ENCODE data around the gene AHNAK.
A peak's percentile ranks its signal among the peaks of the same experiment; 100 is the strongest.
"Not testable (repeated sequence)": the region's sequence is repeated elsewhere in the genome, so short reads cannot be mapped to it uniquely, and the experiment has no call there.

Gene AHNAK

GRCh38 chr11:62550478-62550877 is 3.9 kb upstream of the AHNAK start:
- DNase-seq (ENCODE audit: low read depth in 3 of 3), result not testable (repeated sequence)

DNA sequence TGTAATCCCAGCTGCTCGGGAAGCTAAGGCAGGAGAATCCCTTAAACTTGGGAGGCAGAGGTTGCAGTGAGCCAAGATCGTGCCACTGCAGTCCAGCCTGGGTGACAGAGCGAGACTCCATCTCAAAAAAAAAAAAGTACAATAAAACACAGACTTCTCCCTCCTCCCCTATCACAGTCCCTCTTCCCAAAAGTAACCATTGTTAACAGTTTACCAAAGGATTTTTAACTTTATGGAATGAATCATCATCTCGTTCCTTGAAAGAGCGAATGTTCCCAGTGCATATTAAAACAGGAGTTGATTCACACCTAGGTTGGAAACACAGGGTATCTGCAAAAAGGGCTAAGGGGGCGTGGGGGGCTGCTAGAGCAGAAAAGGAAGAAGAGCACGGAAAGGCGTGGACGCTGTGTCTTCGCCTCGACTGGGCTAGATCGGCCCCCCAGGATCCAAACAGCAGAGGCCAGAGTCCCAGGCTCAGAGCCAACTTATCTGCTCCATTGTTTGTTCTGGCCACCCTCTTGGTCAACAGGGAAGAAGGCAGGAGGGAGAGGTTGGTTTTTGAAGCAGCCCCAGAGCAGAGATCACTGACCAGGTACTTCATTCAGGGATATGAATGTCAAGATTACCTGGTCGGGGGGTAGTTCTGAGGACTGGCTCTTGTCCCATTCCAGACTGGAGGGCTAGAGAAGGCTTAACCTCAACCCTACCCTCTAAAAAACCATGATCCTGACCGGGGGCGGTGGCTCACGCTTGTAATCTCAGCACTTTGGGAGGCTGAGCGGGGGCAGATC is 2.1 kb upstream of the AHNAK start:
- DNase-seq (ENCODE audit: low read depth in 3 of 3), result no peak

GRCh38 chr11:62547691-62548281 is 1.2 kb upstream of the AHNAK start:
- no peak for DNase-seq (ENCODE audit: low read depth in 3 of 3)

GRCh38 chr11:62546929-62547625 is 471 bp upstream of the AHNAK start:
- no peak for DNase-seq (ENCODE audit: low read depth in 3 of 3)

GRCh38 chr11:62545437-62546243 is 966 bp downstream of the AHNAK start:
- DNase-seq (ENCODE audit: low read depth in 3 of 3), result no peak

GRCh38 chr11:62544581-62545436 is 1.8 kb downstream of the AHNAK start:
- DNase-seq (ENCODE audit: low read depth in 3 of 3), result no peak

DNA sequence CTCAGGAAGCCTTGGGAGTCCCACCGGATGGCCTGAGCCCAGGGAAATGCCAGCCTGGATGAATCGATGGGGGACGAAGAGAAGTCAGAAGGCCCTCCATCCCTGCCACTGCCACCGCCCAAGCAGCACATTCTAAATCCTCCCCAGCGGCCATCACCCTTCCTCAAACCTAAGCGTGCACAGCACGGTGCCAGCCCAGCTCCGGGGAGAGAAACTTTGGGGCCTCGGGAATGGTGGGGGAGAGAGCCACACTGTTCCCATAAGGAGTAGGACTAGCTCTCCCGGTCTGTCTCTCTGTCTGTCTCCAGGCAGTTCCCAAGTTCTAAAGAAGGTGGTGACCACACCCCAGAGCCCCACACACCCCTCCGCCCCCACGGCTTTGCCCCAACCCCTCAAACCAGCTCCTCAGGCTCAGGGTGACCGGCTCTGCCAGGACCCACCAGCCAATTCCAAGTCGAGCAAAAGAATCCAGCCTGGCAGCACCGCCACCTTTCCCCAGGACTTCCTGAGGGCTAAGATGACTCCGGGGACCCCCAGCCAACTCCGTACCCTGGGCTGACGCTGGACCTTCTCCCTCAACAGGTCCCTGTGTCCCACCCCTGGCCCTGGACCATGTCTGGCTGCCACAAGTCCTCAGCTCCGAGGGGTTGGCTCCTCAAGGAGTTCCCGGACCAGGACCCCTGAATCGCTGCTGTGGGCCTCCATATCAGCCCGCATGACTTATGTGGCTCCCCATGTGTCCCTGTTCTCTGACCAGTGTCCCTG is 2.7 kb downstream of the AHNAK start:
- no peak for DNase-seq (ENCODE audit: low read depth in 3 of 3)

DNA sequence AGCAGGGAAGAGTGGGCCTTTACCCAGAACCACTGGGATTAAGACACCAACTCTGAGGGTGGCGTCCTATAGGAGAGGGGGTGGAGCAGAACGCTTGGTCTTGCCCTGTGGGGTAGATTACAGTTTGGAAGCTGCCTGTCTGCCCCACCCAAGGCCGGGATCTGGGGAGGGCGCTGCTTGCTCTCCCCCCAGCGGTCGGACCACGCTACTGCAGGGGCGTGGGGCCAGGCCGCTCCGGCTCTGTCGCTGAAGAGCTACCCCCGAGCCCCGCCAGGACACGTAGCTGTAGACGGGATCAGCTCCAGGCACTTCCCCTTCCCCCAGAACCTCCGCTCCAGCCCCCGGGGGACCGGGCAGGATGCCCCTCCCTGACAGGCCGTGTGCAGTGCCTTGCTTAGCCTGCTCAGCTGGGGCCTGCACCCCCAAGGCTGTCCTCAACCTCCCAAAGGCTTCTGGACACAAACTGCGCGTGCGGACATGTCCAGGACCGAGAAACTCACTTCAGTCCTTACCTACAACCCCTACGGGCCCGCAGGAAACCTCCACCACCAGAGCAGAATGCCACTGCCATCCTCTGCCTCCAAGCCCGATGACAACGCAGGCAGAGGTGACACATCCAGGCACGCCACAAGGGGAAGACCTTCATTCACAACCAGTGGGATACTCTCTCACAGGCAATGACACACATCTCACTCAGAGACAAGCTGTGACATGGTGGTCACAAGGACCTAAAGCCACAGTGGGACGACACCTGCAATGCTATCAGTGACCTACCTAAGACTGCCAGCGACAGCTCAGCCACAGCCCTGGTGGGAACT is 3.6 kb downstream of the AHNAK start:
- peak in 2 of 3 donors; percentile 65 to 76 for DNase-seq (ENCODE audit: low read depth in 3 of 3)

DNA sequence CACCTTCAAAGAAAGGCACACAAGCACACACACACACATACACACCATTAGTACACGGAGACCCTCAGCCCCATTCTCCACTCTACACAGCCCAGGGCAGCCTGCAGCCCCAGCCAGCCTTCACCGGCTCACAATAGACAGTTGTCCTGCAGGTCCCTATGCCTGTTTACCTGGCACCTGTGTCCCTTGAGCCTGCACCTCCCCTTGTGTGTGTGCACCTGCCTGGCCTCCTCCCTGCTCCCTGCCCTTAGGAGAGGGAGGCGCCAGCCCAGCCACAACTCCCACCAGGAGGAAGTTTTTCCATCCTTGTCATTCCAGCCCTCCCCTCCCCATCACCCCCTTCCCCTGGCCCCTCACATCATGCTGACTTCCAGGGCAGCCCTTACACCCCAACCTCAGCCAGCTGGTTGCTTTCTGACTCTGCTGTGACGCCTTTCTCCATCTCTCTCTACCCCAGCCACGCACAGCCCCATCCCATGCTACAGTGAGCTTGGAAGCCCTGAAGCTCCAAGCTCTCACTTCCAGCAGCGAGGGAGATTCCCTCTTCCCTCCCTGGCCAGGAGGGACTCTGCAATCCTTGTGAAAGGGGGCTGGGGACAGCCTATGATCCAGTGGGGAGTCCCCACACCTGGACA is 4.4 kb downstream of the AHNAK start:
- DNase-seq (ENCODE audit: low read depth in 3 of 3), result no peak

GRCh38 chr11:62540804-62541701 is 5.6 kb downstream of the AHNAK start:
- no peak for DNase-seq (ENCODE audit: low read depth in 3 of 3)

DNA sequence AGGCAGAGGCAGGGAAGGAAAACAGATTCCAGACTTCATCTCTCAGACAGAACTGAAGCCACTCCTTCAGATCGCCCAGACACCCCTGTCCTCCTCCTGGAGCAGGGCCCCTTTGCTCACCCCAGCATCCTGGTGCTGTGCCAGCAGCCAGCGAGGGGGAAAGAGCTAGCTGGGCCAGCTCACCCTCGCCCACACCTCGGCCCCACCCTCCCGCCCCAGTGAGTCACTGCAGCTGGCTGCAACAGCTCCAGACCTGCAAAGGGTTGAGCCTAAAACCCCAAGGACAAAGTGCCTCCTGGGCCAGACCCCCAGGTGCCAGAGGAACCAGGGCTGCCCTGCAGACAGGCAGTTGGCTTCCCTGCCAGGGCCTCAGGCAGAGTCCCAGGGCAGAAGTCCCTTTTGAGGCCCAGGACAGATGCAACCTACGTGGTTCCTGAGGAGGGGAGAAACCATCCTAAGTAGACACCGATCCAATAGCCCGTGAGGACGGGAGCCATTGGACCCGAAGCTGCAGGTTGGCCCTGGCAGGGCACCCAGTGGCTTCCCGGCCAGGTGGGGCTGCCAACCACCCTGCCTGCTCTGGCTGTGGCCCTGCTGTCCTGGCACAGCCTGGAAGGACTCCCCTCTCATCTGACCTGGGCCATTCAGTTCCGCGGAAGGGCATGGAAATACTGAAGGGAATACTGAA is 7.2 kb downstream of the AHNAK start:
- DNase-seq (ENCODE audit: low read depth in 3 of 3), result no peak

DNA sequence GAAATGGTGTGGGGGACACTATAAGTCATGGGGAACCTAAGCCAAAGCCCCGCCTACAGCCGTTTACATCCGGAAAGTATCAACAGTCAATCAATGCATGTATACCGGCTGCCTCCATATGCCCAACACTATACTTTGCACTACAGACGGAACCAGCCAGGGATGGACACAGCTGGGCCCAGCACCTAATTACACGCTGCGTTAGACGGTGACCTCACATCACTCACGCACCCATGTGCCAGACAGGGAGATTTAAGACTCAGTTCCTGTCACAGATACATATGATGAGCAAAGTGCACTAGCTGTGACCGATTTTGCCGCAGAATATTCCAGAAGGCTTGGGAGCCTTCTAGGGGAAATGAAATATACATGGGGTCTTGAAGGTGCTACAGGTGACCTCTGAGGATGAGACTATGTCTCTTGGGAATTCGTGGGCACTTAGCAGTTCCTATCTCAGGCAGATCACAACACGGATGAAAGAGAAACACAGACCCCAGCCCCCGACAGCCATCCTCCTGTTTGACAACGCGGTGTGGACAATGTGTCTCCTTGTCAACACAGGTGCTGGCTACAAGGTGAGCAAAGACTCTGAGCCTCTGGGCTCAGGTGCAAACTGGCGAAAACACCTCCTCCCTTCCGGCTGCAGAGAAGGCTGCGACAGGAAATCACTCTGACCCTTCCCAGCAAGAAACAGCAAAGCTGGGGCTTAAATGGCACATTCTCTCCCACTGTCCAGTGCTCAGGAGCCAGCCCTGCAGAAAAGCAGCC is 8.0 kb downstream of the AHNAK start:
- DNase-seq (ENCODE audit: low read depth in 3 of 3), result no peak

- DNase-seq (ENCODE audit: low read depth in 3 of 3), result no peak
Measured at GRCh38 chr11:62536301-62536957, 10.2 kb downstream of the AHNAK start.

DNA sequence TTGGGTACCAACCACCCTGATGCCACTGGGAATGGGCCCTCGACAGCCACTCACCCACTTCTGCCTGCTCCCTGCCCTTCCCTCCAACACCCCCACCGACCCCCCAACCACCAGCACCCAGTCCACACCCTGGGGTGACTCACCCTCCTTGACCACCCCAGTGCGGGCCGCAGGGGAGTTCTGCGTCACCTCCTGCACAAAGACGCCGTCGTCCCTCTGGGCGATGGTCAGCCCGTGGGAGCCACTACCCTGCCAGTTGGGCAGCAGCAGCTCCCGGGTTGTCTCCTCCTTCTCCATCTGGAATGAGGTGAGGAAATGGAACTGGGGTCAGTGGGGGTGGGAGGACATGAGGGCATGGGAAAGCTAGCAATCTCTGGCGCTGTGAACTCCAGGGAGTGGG is 10.8 kb downstream of the AHNAK start:
- DNase-seq (ENCODE audit: low read depth in 3 of 3), result no peak

- no peak for DNase-seq (ENCODE audit: low read depth in 3 of 3)
Measured at GRCh38 chr11:62534779-62535545, 11.6 kb downstream of the AHNAK start.

All from stimulated activated CD4-positive, alpha-beta T cell treated with anti-CD3 and anti-CD28 coated beads, TNF-alpha, amount 100 ng/mL, for 48 hours (primary cell).